Small intestine (tissue), 7 donors: ENCODE data around the gene RNU7-1. TPM values are rescaled to one million over a fixed set of nuclear protein-coding genes. Genes with fewer than 3 reads are reported as not detected.
A peak's percentile ranks its signal among the peaks of the same experiment; 100 is the strongest.

Experiments
- DNase-seq, 2 donors: peaks; one replicate each; pipeline versions ENCODE4 v3.0.0 to v3.0.0-alpha.2; 2013
- FAIRE-seq: peaks from 2 replicates; lab custom pipeline; 2012; peaks lifted over from hg19 to GRCh38; lab: Jason Lieb, UNC
- H3K27ac ChIP-seq, 3 donors: one replicate each; pipeline ENCODE4 v1.5.1; 2013; ENCODE audit warnings: low read length in 2 of 3, mild to moderate bottlenecking in 2 of 3, control low read depth in 1 of 3, inconsistent platforms in 1 of 3, low read depth in 1 of 3, moderate library complexity in 1 of 3
- H3K27me3 ChIP-seq, 3 donors: one replicate each; pipeline ENCODE4 v1.6.1; 2013; ENCODE audit warnings: low read length in 3 of 3, inconsistent platforms in 1 of 3; ENCODE audit not compliant: control insufficient read depth in 3 of 3, insufficient read depth in 3 of 3
- H3K36me3 ChIP-seq, 3 donors: one replicate each; pipeline ENCODE4 v1.6.1; 2013; ENCODE audit warnings: low read length in 3 of 3, inconsistent platforms in 1 of 3, low read depth in 1 of 3, mild to moderate bottlenecking in 1 of 3, moderate library complexity in 1 of 3; ENCODE audit not compliant: control insufficient read depth in 3 of 3, insufficient read depth in 2 of 3
- H3K4me1 ChIP-seq, 3 donors: one replicate each; pipeline ENCODE4 v1.6.1; 2013; ENCODE audit warnings: low read length in 2 of 3, inconsistent platforms in 1 of 3, low read depth in 1 of 3, mild to moderate bottlenecking in 1 of 3, moderate library complexity in 1 of 3; ENCODE audit not compliant: control insufficient read depth in 3 of 3, insufficient read depth in 2 of 3
- H3K4me3 ChIP-seq, 3 donors: one replicate each; pipeline ENCODE4 v1.5.1; 2013; ENCODE audit warnings: low read length in 3 of 3, control low read depth in 1 of 3, inconsistent platforms in 1 of 3, low read depth in 1 of 3, mild to moderate bottlenecking in 1 of 3, moderate library complexity in 1 of 3
- H3K9me3 ChIP-seq, 2 donors: one replicate each; pipeline ENCODE4 v1.6.1; 2013; ENCODE audit warnings: low read depth in 1 of 2, low read length in 1 of 2; ENCODE audit not compliant: control insufficient read depth in 2 of 2, insufficient read depth in 1 of 2
- WGBS, 3 donors: extraction: QIAGEN DNeasy Blood & Tissue Kit; methylation state at CpG; one replicate each; pipeline ENCODE4 v1.1.7; 2013; 5-methylcytosine and 5-hydroxymethylcytosine counted together
- polyA plus RNA-seq, 4 donors: library from polyadenylated mRNA; stranded (reverse) in 3 of 4; unstranded in 1 of 4; fragments of 200-250 nt in 3 of 4; fragments of 120-200 nt in 1 of 4; gene quantifications; one replicate each; pipeline versions ENCODE4 v1.2.1 to v1.2.3, GENCODE V29; 2013
- donor health status: healthy with polysubstance abuse.
- donor health status: control.
- donor health status: control.
- donor health status: Bipolar disorder and iron deficiency.
- donor health status: healthy.

The RNU7-1 gene
- polyA plus RNA-seq, 4 donors = not detected

DNA sequence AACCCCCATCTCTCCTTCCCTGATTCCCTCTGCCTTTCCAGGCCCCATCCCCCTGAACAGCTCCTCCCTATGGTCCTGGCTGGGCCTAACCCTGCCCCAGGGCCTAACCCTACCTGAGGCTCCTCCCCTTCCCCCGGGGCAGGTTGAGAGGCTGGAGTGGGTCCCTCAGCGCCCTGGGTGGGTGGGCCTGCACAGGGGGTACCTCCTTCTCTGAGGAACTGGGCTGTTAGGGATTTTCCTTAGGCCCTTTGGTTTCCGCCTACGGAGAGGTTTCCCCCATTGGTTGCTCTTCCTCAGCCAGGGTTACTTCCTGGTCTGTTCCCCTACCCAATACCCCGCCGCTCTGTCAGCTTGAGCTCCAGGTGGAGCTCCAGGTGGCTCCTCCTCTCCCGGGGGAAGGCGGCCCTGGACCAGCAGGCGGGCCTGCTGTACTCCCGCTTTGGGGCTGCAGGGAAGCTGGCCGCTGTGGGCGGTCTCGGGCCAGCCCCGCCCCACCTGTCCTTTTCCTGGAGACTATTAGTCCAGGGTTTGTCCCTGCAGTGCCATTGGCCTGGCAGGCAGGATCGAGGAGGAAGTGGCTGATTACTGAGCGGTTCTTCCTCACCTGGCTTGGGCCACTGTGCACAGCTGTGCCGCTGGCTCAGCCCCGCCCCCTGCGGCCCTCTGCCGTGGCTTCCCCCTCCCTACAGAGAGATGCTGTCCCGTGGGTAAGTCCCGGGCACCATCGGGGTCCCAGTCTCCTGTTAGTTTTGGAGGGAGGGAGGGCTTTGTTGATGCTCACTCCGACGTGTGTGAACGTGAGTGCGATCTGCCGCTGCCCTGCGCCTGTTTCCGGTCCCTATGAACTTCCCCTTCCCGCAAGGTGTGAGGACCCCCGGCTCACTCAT lies 2.7 kb downstream of the RNU7-1 start:
- Histone ChIP-seq H3K36me3 (peaks cover 0 to 28% (median 2%) of the 10 kb centered on the region in 3 donors), H3K4me3 (peak overlapping the region in 2 of 3 donors; percentile 50 to 60), H3K27me3 (no peaks in the 10 kb centered on the region), H3K4me1 (peaks cover 4 to 23% (median 5%) of the 10 kb centered on the region in 3 donors), H3K27ac (peak overlapping the region; percentile 82 to 99 (median 92)), H3K9me3 (no peaks in the 10 kb centered on the region)
- DNase-seq (peak; percentile 98), FAIRE-seq (no peak)
- 3 to 21% (median 4%) methylated on average over 29 to 32 of the region's 32 CpGs for WGBS, 3 donors

DNA sequence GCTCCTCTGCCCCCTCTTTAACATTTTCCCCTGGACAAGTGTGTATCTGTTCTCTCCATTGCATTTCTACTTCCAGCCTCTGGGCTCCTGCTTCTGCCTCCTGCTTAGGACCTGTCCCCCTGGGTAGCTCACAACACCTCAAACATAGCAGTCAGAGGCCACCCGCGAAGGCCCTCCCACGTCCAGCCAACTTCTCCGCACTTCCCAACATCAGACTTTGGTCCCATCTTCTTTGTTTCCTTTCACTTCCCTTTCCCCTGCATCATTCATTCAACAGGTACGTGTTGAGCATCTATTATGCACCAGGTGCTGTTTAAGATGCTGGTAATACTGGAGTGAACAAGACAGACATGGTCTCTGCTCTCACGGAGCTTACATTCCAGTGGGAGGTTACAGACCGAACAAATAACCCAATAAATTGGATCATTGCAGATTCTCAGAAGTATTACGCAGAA lies 3.3 kb downstream of the RNU7-1 start:
- peak overlapping the region; percentile 38 to 99 (median 62) for H3K27ac ChIP-seq
- H3K4me1 ChIP-seq = peaks cover 4 to 23% (median 5%) of the 10 kb centered on the region in 3 donors
- DNase-seq = peak in 1 of 2 donors; percentile 35
- no peaks in the 10 kb centered on the region for H3K9me3 ChIP-seq
- no peak for FAIRE-seq
- peak overlapping the region in 2 of 3 donors; percentile 50 to 60 for H3K4me3 ChIP-seq
- WGBS, 3 donors = 28 to 52% (median 38%) methylated on average over 8 of the region's 8 CpGs
- peaks cover 0 to 26% (median under 1%) of the 10 kb centered on the region in 3 donors for H3K36me3 ChIP-seq
- no peaks in the 10 kb centered on the region for H3K27me3 ChIP-seq

- H3K27me3 ChIP-seq = no peaks in the 10 kb centered on the region
- H3K4me3 ChIP-seq = no peak overlapping the region
- no peaks in the 10 kb centered on the region for H3K9me3 ChIP-seq
- WGBS, 3 donors = 83 to 87% (median 85%) methylated on average over 8 of the region's 8 CpGs
- no peak overlapping the region for H3K27ac ChIP-seq
- peaks cover 4 to 23% (median 5%) of the 10 kb centered on the region in 3 donors for H3K4me1 ChIP-seq
- FAIRE-seq = no peak
- DNase-seq = no peak
- H3K36me3 ChIP-seq = peaks cover 0 to 27% (median 0%) of the 10 kb centered on the region in 3 donors
These were observed 4.0 kb downstream of the RNU7-1 start for GRCh38 chr12:6947615-6948014.

GRCh38 chr12:6948873-6949594 lies 5.4 kb downstream of the RNU7-1 start:
- Histone ChIP-seq H3K27ac (peak overlapping the region in 2 of 3 donors; percentile 39 to 78), H3K36me3 (peaks cover 0 to 41% (median 0%) of the 10 kb centered on the region in 3 donors), H3K27me3 (no peaks in the 10 kb centered on the region), H3K4me1 (peaks cover 4 to 20% (median 5%) of the 10 kb centered on the region in 3 donors), H3K9me3 (no peaks in the 10 kb centered on the region), H3K4me3 (no peak overlapping the region)
- no peak for DNase-seq
- no peak for FAIRE-seq
- WGBS, 3 donors = 66 to 73% (median 71%) methylated on average over 14 to 15 of the region's 15 CpGs

DNA sequence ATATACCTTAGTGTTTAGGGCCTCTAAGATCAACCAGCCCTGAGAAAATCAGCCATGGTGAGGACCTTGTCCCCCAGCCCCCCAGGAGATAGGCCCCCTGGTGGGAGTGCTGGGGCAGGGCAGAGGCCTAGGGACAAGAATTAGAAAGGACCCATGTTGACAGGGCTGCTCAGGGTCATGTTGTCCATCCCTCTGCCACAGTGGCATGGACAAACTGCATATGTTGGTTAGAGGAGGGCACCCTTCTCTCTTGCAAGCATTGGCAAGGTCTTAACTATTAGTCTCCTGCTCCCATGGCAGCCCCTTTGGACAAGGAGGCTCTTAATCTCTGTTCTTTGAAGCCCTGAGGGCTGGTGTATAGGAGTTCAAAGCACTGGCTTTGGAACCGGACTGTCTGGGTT lies 6.8 kb downstream of the RNU7-1 start:
- H3K4me3 ChIP-seq = peak overlapping the region in 1 of 3 donors; percentile 66
- FAIRE-seq = no peak
- no peaks in the 10 kb centered on the region for H3K9me3 ChIP-seq
- no peak for DNase-seq
- no peaks in the 10 kb centered on the region for H3K27me3 ChIP-seq
- 61 to 79% (median 75%) methylated on average over 1 of the region's 1 CpG for WGBS, 3 donors
- peaks cover 0 to 52% (median 0%) of the 10 kb centered on the region in 3 donors for H3K36me3 ChIP-seq
- H3K27ac ChIP-seq = peak overlapping the region in 2 of 3 donors; percentile 22 to 87
- H3K4me1 ChIP-seq = peaks cover 1 to 10% (median 3%) of the 10 kb centered on the region in 3 donors

DNA sequence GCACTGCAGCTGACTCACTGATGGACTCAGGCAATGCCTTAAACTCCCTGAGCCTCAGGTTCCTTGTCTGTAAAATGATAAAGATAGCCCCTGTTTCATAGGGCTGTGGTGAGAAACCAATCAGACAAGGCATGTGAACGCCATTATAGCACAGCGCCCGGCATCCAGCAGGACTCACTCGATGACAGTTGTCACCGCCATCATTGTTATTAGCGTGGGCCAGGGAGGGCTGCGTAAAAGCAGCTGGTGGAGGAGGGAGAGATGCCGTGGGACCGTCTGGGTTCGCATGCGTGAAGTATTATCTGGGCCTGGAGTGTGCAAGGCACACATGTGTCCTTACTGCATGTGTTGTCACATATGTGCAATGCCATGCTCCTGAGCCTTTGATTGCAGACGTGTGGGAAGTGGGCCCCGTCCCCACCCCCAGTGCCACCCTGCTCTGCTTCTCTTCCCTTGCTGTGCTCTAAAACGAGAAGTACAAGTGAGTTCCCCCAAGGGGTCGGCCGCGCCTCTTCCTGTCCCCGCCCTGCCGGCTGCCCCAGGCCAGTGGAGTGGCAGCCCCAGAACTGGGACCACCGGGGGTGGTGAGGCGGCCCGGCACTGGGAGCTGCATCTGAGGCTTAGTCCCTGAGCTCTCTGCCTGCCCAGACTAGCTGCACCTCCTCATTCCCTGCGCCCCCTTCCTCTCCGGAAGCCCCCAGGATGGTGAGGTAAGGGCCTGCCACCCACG lies 7.4 kb downstream of the RNU7-1 start, which contains the start of gene PTPN6:
PTPN6 (plus strand) TSS at position 546 of the 730 bp plus-strand sequence; CDS start at position 703, 157 bp downstream.
- FAIRE-seq = no peak
- peak in 1 of 2 donors; percentile 40 for DNase-seq
- H3K36me3 ChIP-seq = peaks cover 0 to 52% (median 3%) of the 10 kb centered on the region in 3 donors
- H3K27me3 ChIP-seq = no peaks in the 10 kb centered on the region
- no peaks in the 10 kb centered on the region for H3K9me3 ChIP-seq
- peaks cover 0 to 5% (median 0%) of the 10 kb centered on the region in 3 donors for H3K4me1 ChIP-seq
- peak within 1 kb of the TSS in 2 of 3 donors; percentile 75 to 87 for H3K27ac ChIP-seq
- WGBS, 3 donors = 64 to 76% (median 65%) methylated on average over 25 of the region's 25 CpGs
- H3K4me3 ChIP-seq = peak within 1 kb of the TSS; percentile 34 to 66 (median 64)

GRCh38 chr12:6951551-6952120 lies 8.0 kb downstream of the RNU7-1 start:
- FAIRE-seq (no peak), DNase-seq (no peak)
- peaks cover 0 to 58% (median 4%) of the 10 kb centered on the region in 3 donors for H3K36me3 ChIP-seq
- H3K4me1 ChIP-seq = peaks cover 0 to 3% (median 0%) of the 10 kb centered on the region in 3 donors
- 62 to 72% (median 71%) methylated on average over 19 to 20 of the region's 20 CpGs for WGBS, 3 donors
- H3K27me3 ChIP-seq = no peaks in the 10 kb centered on the region
- peak overlapping the region; percentile 34 to 66 (median 64) for H3K4me3 ChIP-seq
- H3K9me3 ChIP-seq = no peaks in the 10 kb centered on the region
- H3K27ac ChIP-seq = peak overlapping the region in 2 of 3 donors; percentile 75 to 87
